GM19372 (cell line): ENCODE results near the gene MRPL9.
A peak's percentile ranks its signal among the peaks of the same experiment; 100 is the strongest.

Experiments
- ATAC-seq: cut with Tn5 transposase; IDR thresholded peaks from one replicate; pipeline ENCODE4 v1.9.1; 2021; ENCODE audit warnings: mild to moderate bottlenecking, low read depth, moderate library complexity; ENCODE audit not compliant: unreplicated experiment

Gene MRPL9

GRCh38 chr1:151762941-151763921 is at the start of gene MRPL9:
MRPL9 (minus strand) TSS chr1:151763496; CDS start chr1:151763479, 17 bp downstream.
- ATAC-seq = peak; percentile 97

- no peak for ATAC-seq
Measured at GRCh38 chr1:151811181-151811580, 47.9 kb upstream of the MRPL9 start.

GRCh38 chr1:151809985-151810556 is 46.8 kb upstream of the MRPL9 start:
- no peak for ATAC-seq

DNA sequence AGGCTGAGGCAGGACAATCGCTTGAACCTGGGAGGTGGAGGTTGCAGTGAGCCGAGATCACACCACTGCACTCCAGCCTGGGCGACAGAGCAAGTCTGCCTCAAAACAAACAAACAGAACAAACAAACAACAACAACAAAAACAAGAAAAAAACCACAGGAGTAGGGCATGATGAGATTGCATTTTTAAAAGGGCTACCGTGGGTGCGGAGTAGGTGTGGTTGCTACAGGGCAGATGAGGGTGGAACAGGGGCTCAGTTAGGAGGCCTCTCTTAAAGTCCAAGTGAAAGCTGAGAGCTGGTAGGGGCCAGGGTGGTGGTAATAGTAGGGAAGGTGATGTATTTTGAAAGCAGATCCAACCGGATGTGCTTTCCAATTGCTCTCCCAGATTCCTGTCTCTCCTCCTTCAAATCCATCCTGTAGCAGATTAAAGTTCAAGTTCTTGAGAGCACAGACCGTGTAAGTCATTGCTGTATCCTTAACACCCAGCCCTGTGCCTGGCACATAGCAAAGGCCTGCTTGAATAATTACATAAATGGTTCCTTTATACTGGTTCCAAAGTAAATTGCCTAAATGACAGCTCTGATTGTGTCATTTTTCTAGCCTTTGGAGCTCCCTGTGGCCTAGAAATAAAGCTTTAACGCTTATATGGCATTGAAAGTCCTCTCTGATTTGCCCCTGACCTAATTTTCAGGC is 46.1 kb upstream of the MRPL9 start:
- ATAC-seq = no peak

DNA sequence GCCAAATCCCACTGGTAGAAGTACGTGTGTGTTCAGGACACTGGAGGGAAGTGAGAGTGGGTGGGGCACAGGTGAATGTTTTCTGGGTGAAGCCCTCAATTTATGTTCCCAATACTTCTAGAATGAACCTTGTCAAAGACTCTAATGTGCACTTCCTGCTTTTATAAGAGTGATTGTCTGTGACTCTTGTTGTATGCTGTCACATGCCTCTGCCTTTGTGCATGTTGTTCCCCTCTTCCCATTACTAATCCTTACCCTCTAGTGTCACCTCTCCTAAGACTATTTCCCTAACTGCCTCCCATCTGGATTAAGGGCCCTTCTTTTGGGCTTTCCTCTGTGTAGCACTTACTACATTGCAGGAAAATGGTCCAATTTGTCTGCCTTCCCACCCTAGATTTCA is 44.5 kb upstream of the MRPL9 start:
- ATAC-seq = no peak

DNA sequence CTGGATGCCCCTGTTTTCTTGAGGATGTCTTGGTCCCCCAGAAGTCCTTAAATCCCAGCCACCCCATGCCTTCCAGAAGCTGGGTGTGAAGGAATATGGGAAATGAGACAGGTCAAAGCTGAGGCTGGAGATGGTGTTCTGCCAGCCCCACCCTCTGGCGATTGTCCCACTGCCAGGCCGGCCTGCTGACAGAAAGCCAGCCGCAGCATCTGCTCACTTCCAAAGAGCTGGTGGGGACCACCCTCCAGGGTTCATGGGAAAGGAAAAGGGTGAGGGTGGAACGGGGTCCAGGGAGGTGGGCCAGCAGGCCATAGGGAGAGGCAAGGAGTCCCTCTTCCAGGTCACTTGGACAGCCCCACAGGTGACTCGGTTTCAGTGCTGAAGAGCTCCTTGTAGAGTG is 43.8 kb upstream of the MRPL9 start:
- ATAC-seq = no peak

DNA sequence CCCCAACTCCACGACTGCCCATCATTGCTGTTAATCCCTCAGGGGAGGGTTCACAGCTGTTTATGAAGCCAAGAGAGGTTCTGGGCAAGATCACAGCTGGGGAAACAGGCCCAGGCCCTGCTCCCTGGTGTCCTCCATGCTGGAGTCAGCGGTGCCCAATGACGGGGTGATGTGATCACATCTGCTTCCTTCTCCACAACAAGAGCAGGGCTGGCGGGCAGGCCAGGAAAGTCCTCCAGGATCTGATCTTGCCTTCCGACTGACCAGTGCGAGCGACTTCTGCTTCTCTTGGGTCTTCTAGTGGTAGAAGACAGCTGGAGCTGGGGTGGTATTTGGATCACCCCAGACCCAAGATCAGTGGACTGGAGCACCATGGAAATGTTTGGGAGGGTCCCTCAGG is 42.9 kb upstream of the MRPL9 start:
- ATAC-seq = no peak

GRCh38 chr1:151805066-151805820 is 41.9 kb upstream of the MRPL9 start, which contains the start of gene LINGO4:
LINGO4 (minus strand) TSS chr1:151805419; CDS start chr1:151802704, 2,715 bp downstream.
- no peak for ATAC-seq

GRCh38 chr1:151803915-151804314 is 40.6 kb upstream of the MRPL9 start:
- ATAC-seq = no peak

GRCh38 chr1:151803164-151803563 is 39.9 kb upstream of the MRPL9 start:
- no peak for ATAC-seq

- no peak for ATAC-seq
Measured at GRCh38 chr1:151802372-151802771, 39.1 kb upstream of the MRPL9 start.

DNA sequence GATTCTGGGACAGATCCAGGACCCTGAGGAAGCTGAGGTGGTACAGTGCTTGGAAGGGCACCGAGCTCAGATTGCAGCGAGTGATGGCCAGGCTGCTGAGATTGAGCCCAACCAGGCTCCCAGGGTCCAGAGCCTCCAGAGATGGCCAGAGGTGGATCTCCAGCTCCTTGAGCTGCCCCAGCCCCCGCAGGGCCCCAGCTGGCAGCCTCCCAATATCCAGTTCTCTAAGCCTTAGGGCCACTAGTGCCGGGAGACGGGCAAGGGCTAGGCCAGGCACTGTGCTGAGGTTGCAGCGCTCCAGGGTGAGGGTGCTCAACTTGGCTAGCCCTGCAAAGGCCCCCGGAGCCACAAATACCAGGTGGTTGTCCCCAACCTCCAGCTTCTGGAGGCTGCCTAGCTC is 38.5 kb upstream of the MRPL9 start:
- no peak for ATAC-seq

DNA sequence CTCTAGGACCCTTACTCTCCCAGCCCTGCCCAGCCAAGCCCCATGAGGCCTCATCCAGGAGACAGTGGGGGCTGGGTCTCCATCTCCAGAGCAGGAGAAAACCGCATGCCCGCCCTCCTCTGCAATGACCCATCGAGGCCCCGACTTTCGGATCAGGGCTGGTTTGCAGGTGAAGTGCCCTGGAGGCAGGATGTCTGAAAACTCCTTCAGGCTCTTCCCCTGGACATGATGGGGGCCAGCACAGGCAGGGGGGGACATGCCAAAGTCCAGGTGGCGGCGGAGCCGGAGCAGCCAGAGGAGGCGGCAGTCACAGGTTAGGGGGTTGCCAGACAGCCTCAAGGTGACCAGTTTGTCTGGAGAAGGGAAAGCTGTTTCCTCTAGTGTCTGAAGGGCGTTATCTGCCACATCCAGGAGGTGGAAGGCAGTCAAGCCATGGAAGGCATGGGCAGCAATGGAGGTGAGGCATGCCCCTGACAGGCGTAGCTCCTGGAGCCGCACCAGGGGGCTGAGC is 38.1 kb upstream of the MRPL9 start:
- ATAC-seq = no peak

- no peak for ATAC-seq
Measured at GRCh38 chr1:151800830-151801229, 37.5 kb upstream of the MRPL9 start.

- no peak for ATAC-seq
Measured at GRCh38 chr1:151799179-151800022, 36.1 kb upstream of the MRPL9 start.

DNA sequence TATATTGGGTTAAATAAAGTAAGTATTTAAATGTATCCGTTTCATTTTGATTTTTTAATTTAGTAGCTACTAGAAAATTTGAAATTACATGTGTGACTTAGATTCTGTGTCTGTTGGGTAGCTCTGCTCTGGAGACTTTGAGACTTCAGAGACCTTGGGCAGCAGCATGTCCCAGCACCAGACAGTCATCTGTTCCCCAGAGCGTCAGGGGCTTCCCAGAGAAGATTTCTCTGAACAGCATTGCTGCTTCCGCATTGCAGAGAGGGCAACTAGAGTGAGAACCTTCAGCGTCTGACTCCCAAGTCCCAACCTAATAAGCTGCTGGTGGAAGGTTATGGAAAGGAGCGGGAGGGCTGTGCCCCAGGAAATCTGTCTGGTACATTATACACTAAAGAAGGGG is 35.3 kb upstream of the MRPL9 start:
- ATAC-seq = no peak

GRCh38 chr1:151790940-151791651 is 27.8 kb upstream of the MRPL9 start:
- no peak for ATAC-seq

GRCh38 chr1:151790071-151790939 is 27.0 kb upstream of the MRPL9 start, which contains the start of gene TDRKH:
TDRKH (minus strand) TSS chr1:151790500; CDS start chr1:151783022, 7,478 bp downstream.
- ATAC-seq = peak; percentile 98
